ENCODE results near the gene GPATCH11.

GRCh38 chr2:37091873-37092272, 7.6 kb downstream of the GPATCH11 start:
- TF ChIP-seq CTCF (IDR thresholded peaks at IDR 0.05; ENCODE audit: low read length) (no peak), EZH2 (optimal IDR thresholded peaks at IDR 0.05; ENCODE audit: low read depth, low read length) (no peak)

Measured in MM.1S (cell line).